ENCODE results near the gene ATP2B2.
A peak's percentile ranks its signal among the peaks of the same experiment; 100 is the strongest.

Gene ATP2B2

GRCh38 chr3:10335190-10335738, 170.1 kb downstream of the ATP2B2 start:
- no peak overlapping the region for H3K18ac ChIP-seq (ENCODE audit: low read depth in 1 of 2, low read length in 2 of 2)
- H3K36me3 ChIP-seq (ENCODE audit: control insufficient read depth in 1 of 2, insufficient read depth in 2 of 2, low read depth in 1 of 2, low read length in 2 of 2): no peaks in the 10 kb centered on the region
- H3K27ac ChIP-seq (ENCODE audit: low read length, poor library complexity, severe bottlenecking): no peak overlapping the region
- no peak overlapping the region for H2AK5ac ChIP-seq (ENCODE audit: low read length, severe bottlenecking)
- no peak overlapping the region for H3K9ac ChIP-seq (ENCODE audit: low read length)
- no peak overlapping the region for H3K4me3 ChIP-seq (ENCODE audit: insufficient read depth in 1 of 2, low read depth in 1 of 2, low read length in 2 of 2)
- H3K14ac ChIP-seq (ENCODE audit: low read length in 2 of 2): no peak overlapping the region
- WGBS: 67% methylated on average over 4 of the region's 4 CpGs
- H3K4me2 ChIP-seq (ENCODE audit: low read length, poor library complexity, severe bottlenecking): no peak overlapping the region
- peaks cover 11% of the 10 kb centered on the region for H3K4me1 ChIP-seq (ENCODE audit: control insufficient read depth, insufficient read depth, low read depth, low read length)
- no peak overlapping the region for H2BK5ac ChIP-seq (ENCODE audit: low read depth, low read length, poor library complexity, severe bottlenecking)
- no peak overlapping the region for H3K23ac ChIP-seq (ENCODE audit: low read length in 2 of 2)
- no peaks in the 10 kb centered on the region for H3K79me1 ChIP-seq (replicated peaks; ENCODE audit: low read length, poor library complexity, severe bottlenecking)
- H4K91ac ChIP-seq (ENCODE audit: low read length): no peak overlapping the region
- no peak overlapping the region for H3K4ac ChIP-seq (ENCODE audit: low read depth in 1 of 2, low read length in 2 of 2)
- no peaks in the 10 kb centered on the region for H3K9me3 ChIP-seq (ENCODE audit: control insufficient read depth, low read length)
- peaks cover 35 to 55% of the 10 kb centered on the region in 2 experiments for H3K27me3 ChIP-seq (ENCODE audit: control insufficient read depth in 1 of 2, insufficient read depth in 1 of 2, low read length in 2 of 2)
- no peak overlapping the region for H2BK12ac ChIP-seq (ENCODE audit: low read length in 2 of 2)
- H2BK120ac ChIP-seq (ENCODE audit: low read depth, low read length): no peak overlapping the region
- DNase-seq: no peak
- no peak overlapping the region for H2AFZ ChIP-seq (ENCODE audit: low read depth, low read length)
- H2BK15ac ChIP-seq (ENCODE audit: low read depth, poor library complexity, severe bottlenecking): no peak overlapping the region
- H4K8ac ChIP-seq (ENCODE audit: low read length): no peak overlapping the region

- Histone ChIP-seq H3K27me3 (ENCODE audit: control insufficient read depth in 1 of 2, insufficient read depth in 1 of 2, low read length in 2 of 2) (peaks cover 43 to 56% of the 10 kb centered on the region in 2 experiments), H3K4me3 (ENCODE audit: insufficient read depth in 1 of 2, low read depth in 1 of 2, low read length in 2 of 2) (no peak overlapping the region), H3K4ac (ENCODE audit: low read depth in 1 of 2, low read length in 2 of 2) (no peak overlapping the region), H3K9ac (ENCODE audit: low read length) (no peak overlapping the region), H2BK15ac (ENCODE audit: low read depth, poor library complexity, severe bottlenecking) (no peak overlapping the region), H2BK12ac (ENCODE audit: low read length in 2 of 2) (no peak overlapping the region), H3K14ac (ENCODE audit: low read length in 2 of 2) (no peak overlapping the region), H2AFZ (ENCODE audit: low read depth, low read length) (no peak overlapping the region), H3K9me3 (ENCODE audit: control insufficient read depth, low read length) (no peaks in the 10 kb centered on the region), H4K91ac (ENCODE audit: low read length) (no peak overlapping the region), H2BK120ac (ENCODE audit: low read depth, low read length) (no peak overlapping the region), H3K27ac (ENCODE audit: low read length, poor library complexity, severe bottlenecking) (no peak overlapping the region), H3K36me3 (ENCODE audit: control insufficient read depth in 1 of 2, insufficient read depth in 2 of 2, low read depth in 1 of 2, low read length in 2 of 2) (no peaks in the 10 kb centered on the region), H3K23ac (ENCODE audit: low read length in 2 of 2) (no peak overlapping the region), H3K79me1 (replicated peaks; ENCODE audit: low read length, poor library complexity, severe bottlenecking) (no peaks in the 10 kb centered on the region), H4K8ac (ENCODE audit: low read length) (no peak overlapping the region), H3K18ac (ENCODE audit: low read depth in 1 of 2, low read length in 2 of 2) (no peak overlapping the region), H3K4me1 (ENCODE audit: control insufficient read depth, insufficient read depth, low read depth, low read length) (peaks cover 10% of the 10 kb centered on the region), H2BK5ac (ENCODE audit: low read depth, low read length, poor library complexity, severe bottlenecking) (no peak overlapping the region), H3K4me2 (ENCODE audit: low read length, poor library complexity, severe bottlenecking) (no peak overlapping the region), H2AK5ac (ENCODE audit: low read length, severe bottlenecking) (no peak overlapping the region)
- DNase-seq: peak; percentile 15
- WGBS: 60% methylated on average over 12 of the region's 12 CpGs
These were observed 170.9 kb downstream of the ATP2B2 start for GRCh38 chr3:10334459-10334858.

GRCh38 chr3:10334042-10334441, 171.3 kb downstream of the ATP2B2 start:
- Histone ChIP-seq H3K27ac (ENCODE audit: low read length, poor library complexity, severe bottlenecking) (no peak overlapping the region), H3K36me3 (ENCODE audit: control insufficient read depth in 1 of 2, insufficient read depth in 2 of 2, low read depth in 1 of 2, low read length in 2 of 2) (no peaks in the 10 kb centered on the region), H3K4me1 (ENCODE audit: control insufficient read depth, insufficient read depth, low read depth, low read length) (peaks cover 9% of the 10 kb centered on the region), H3K9ac (ENCODE audit: low read length) (no peak overlapping the region), H3K23ac (ENCODE audit: low read length in 2 of 2) (no peak overlapping the region), H3K27me3 (ENCODE audit: control insufficient read depth in 1 of 2, insufficient read depth in 1 of 2, low read length in 2 of 2) (peaks cover 47 to 60% of the 10 kb centered on the region in 2 experiments), H2BK5ac (ENCODE audit: low read depth, low read length, poor library complexity, severe bottlenecking) (no peak overlapping the region), H3K79me1 (replicated peaks; ENCODE audit: low read length, poor library complexity, severe bottlenecking) (no peaks in the 10 kb centered on the region), H4K8ac (ENCODE audit: low read length) (no peak overlapping the region), H3K18ac (ENCODE audit: low read depth in 1 of 2, low read length in 2 of 2) (no peak overlapping the region), H3K9me3 (ENCODE audit: control insufficient read depth, low read length) (no peaks in the 10 kb centered on the region), H2BK120ac (ENCODE audit: low read depth, low read length) (no peak overlapping the region), H3K4me2 (ENCODE audit: low read length, poor library complexity, severe bottlenecking) (no peak overlapping the region), H2BK12ac (ENCODE audit: low read length in 2 of 2) (no peak overlapping the region), H3K4ac (ENCODE audit: low read depth in 1 of 2, low read length in 2 of 2) (no peak overlapping the region), H3K14ac (ENCODE audit: low read length in 2 of 2) (no peak overlapping the region), H3K4me3 (ENCODE audit: insufficient read depth in 1 of 2, low read depth in 1 of 2, low read length in 2 of 2) (no peak overlapping the region), H2AFZ (ENCODE audit: low read depth, low read length) (no peak overlapping the region), H4K91ac (ENCODE audit: low read length) (no peak overlapping the region), H2BK15ac (ENCODE audit: low read depth, poor library complexity, severe bottlenecking) (no peak overlapping the region), H2AK5ac (ENCODE audit: low read length, severe bottlenecking) (no peak overlapping the region)
- no peak for DNase-seq
- 87% methylated on average over 11 of the region's 11 CpGs for WGBS

DNA sequence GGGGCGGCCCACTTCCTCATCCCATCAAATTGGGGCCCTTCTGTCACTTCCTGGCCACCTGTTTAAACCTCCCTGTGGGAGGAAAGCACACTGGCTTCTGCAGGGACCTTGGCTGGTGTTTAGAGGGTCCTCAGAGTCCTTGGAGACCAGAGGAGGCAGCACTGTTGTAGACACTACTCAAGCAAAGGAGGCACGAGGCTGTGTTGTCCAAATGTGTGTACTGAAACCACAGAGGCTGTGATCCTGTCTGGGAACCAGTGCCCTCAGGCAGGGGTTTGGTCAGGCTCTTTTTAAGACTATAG, 172.1 kb downstream of the ATP2B2 start:
- H3K36me3 ChIP-seq (ENCODE audit: control insufficient read depth in 1 of 2, insufficient read depth in 2 of 2, low read depth in 1 of 2, low read length in 2 of 2): no peaks in the 10 kb centered on the region
- no peak overlapping the region for H3K18ac ChIP-seq (ENCODE audit: low read depth in 1 of 2, low read length in 2 of 2)
- no peak overlapping the region for H2BK12ac ChIP-seq (ENCODE audit: low read length in 2 of 2)
- H3K27me3 ChIP-seq (ENCODE audit: control insufficient read depth in 1 of 2, insufficient read depth in 1 of 2, low read length in 2 of 2): peaks cover 54 to 64% of the 10 kb centered on the region in 2 experiments
- no peak overlapping the region for H3K27ac ChIP-seq (ENCODE audit: low read length, poor library complexity, severe bottlenecking)
- H2AFZ ChIP-seq (ENCODE audit: low read depth, low read length): no peak overlapping the region
- no peaks in the 10 kb centered on the region for H3K9me3 ChIP-seq (ENCODE audit: control insufficient read depth, low read length)
- DNase-seq: no peak
- no peak overlapping the region for H2BK15ac ChIP-seq (ENCODE audit: low read depth, poor library complexity, severe bottlenecking)
- H4K8ac ChIP-seq (ENCODE audit: low read length): no peak overlapping the region
- no peak overlapping the region for H3K4me3 ChIP-seq (ENCODE audit: insufficient read depth in 1 of 2, low read depth in 1 of 2, low read length in 2 of 2)
- peaks cover 4% of the 10 kb centered on the region for H3K4me1 ChIP-seq (ENCODE audit: control insufficient read depth, insufficient read depth, low read depth, low read length)
- no peak overlapping the region for H2BK5ac ChIP-seq (ENCODE audit: low read depth, low read length, poor library complexity, severe bottlenecking)
- H3K4ac ChIP-seq (ENCODE audit: low read depth in 1 of 2, low read length in 2 of 2): no peak overlapping the region
- no peaks in the 10 kb centered on the region for H3K79me1 ChIP-seq (replicated peaks; ENCODE audit: low read length, poor library complexity, severe bottlenecking)
- no peak overlapping the region for H3K9ac ChIP-seq (ENCODE audit: low read length)
- H3K4me2 ChIP-seq (ENCODE audit: low read length, poor library complexity, severe bottlenecking): no peak overlapping the region
- H3K23ac ChIP-seq (ENCODE audit: low read length in 2 of 2): no peak overlapping the region
- H2AK5ac ChIP-seq (ENCODE audit: low read length, severe bottlenecking): no peak overlapping the region
- H3K14ac ChIP-seq (ENCODE audit: low read length in 2 of 2): no peak overlapping the region
- WGBS: 61% methylated on average over 1 of the region's 2 CpGs
- no peak overlapping the region for H4K91ac ChIP-seq (ENCODE audit: low read length)
- no peak overlapping the region for H2BK120ac ChIP-seq (ENCODE audit: low read depth, low read length)
